SK-N-SH (cell line): ENCODE measurements around the gene COG4. TPM values are rescaled to one million over a fixed set of nuclear protein-coding genes. Genes with fewer than 3 reads are reported as not detected.

ENCODE experiments used
- CTCF ChIA-PET: fragments of 300-600, 350-600 bp; formaldehyde crosslinking; extraction: SDS; loops from one replicate; lab custom pipeline; 2021; lab: Yijun Ruan, JAX
- POLR2A ChIA-PET: fragments of 350-600 bp; sonication (Branson Sonifier 250); formaldehyde crosslinking; extraction: SDS; loops from one replicate; lab custom pipeline; 2020; ENCODE audit warnings: antibody characterized with exemption, inconsistent platforms; lab: Yijun Ruan, JAX
- DNase-seq: peaks from one replicate; pipeline ENCODE4 v3.0.0; 2012
- H2AFZ ChIP-seq: fragments of 200-600 bp; sonication (generic); 2 replicates; pipeline ENCODE4 v1.8.1; 2016; ENCODE audit warnings: antibody characterized with exemption, mild to moderate bottlenecking, low read depth
- H3F3A ChIP-seq: fragments of 200-600 bp; sonication (generic); replicated peaks from 2 replicates; pipeline ENCODE3; 2016; ENCODE audit warnings: antibody characterized with exemption, mild to moderate bottlenecking; ENCODE audit not compliant: insufficient read depth
- H3K27ac ChIP-seq, 2 experiments: fragments of 200-500 bp in 1 of 2; fragments of 200-600 bp in 1 of 2; sonication (Bioruptor generic) in 1 of 2; sonication (generic), shearing (Covaris generic) in 1 of 2; 2 replicates each; pipeline versions ENCODE4 v1.5.1 to v1.6.1; 2014 to 2016; ENCODE audit warnings: low read depth in 2 of 2, inconsistent platforms in 1 of 2, low read length in 1 of 2, mild to moderate bottlenecking in 1 of 2, mixed read lengths in 1 of 2
- H3K27me3 ChIP-seq: fragments of 200-600 bp; sonication (generic), shearing (Covaris generic); 2 replicates; pipeline ENCODE4 v1.6.1; 2016; ENCODE audit warnings: mixed run types; ENCODE audit not compliant: insufficient read depth
- H3K36me3 ChIP-seq, 2 experiments: fragments of 200-500 bp in 1 of 2; fragments of 200-600 bp in 1 of 2; sonication (Bioruptor generic) in 1 of 2; sonication (generic) in 1 of 2; replicated peaks in 1 of 2; 2 replicates each; pipeline versions ENCODE3 to v1.5.1; 2014 to 2016; ENCODE audit warnings: low read length in 1 of 2, mild to moderate bottlenecking in 1 of 2; ENCODE audit not compliant: insufficient read depth in 2 of 2, control insufficient read depth in 1 of 2
- H3K4me1 ChIP-seq, 2 experiments: fragments of 200-500 bp in 1 of 2; fragments of 200-600 bp in 1 of 2; sonication (Bioruptor generic) in 1 of 2; sonication (generic), shearing (Covaris generic) in 1 of 2; 2 replicates each; pipeline versions ENCODE4 v1.5.1 to v1.6.1; 2014 to 2016; ENCODE audit warnings: low read depth in 1 of 2, low read length in 1 of 2, mixed run types in 1 of 2; ENCODE audit not compliant: insufficient read depth in 2 of 2, control insufficient read depth in 1 of 2
- H3K4me2 ChIP-seq: fragments of 200-600 bp; sonication (generic), shearing (Covaris generic); 2 replicates; pipeline ENCODE4 v1.6.1; 2017; ENCODE audit warnings: mixed run types
- H3K4me3 ChIP-seq, 2 experiments: fragments of 200-500 bp in 1 of 2; fragments of 200-600 bp in 1 of 2; sonication (Bioruptor generic) in 1 of 2; sonication (generic), shearing (Covaris generic) in 1 of 2; 2 replicates each; pipeline versions ENCODE4 v1.5.1 to v1.8.1; 2014 to 2016; ENCODE audit warnings: low read depth in 2 of 2, inconsistent platforms in 1 of 2, low read length in 1 of 2, mild to moderate bottlenecking in 1 of 2, mixed read lengths in 1 of 2, moderate library complexity in 1 of 2
- H3K79me2 ChIP-seq: fragments of 200-600 bp; sonication (generic); 2 replicates; pipeline ENCODE4 v1.8.1; 2017; ENCODE audit warnings: mild to moderate bottlenecking; ENCODE audit not compliant: insufficient read depth
- H3K9ac ChIP-seq: fragments of 200-600 bp; sonication (generic); 2 replicates; pipeline ENCODE4 v1.6.1; 2017; ENCODE audit warnings: mixed run types
- H3K9me2 ChIP-seq: fragments of 200-600 bp; sonication (generic); 2 replicates; pipeline ENCODE4 v1.6.1; 2017; ENCODE audit warnings: mixed run types
- H3K9me3 ChIP-seq: fragments of 200-600 bp; sonication (generic); 2 replicates; pipeline ENCODE4 v1.6.1; 2017; ENCODE audit warnings: mixed run types, mild to moderate bottlenecking, moderate library complexity
- H4K20me1 ChIP-seq: fragments of 200-600 bp; sonication (generic); 2 replicates; pipeline ENCODE4 v1.6.1; 2017; ENCODE audit warnings: mild to moderate bottlenecking, mixed run types; ENCODE audit not compliant: insufficient read depth
- EP300 ChIP-seq, 2 experiments: IDR thresholded peaks; 2 replicates each; pipeline versions ENCODE4 v1.4.0 to v1.6.1; 2012; ENCODE audit warnings: borderline replicate concordance in 1 of 2, low read depth in 1 of 2, low read length in 1 of 2
- FOXJ3 ChIP-seq: sonication (generic); formaldehyde crosslinking; IDR thresholded peaks from 2 replicates; pipeline ENCODE4 v1.5.1; 2020; ENCODE audit warnings: mild to moderate bottlenecking, missing genetic modification reagents
- GABPA ChIP-seq: IDR thresholded peaks from 2 replicates; pipeline ENCODE4 v1.4.0; 2012; ENCODE audit warnings: low read depth, mild to moderate bottlenecking
- IRF3 ChIP-seq: fragments of 150-350 bp; IDR thresholded peaks from 2 replicates; pipeline ENCODE4 v1.6.1; 2016; ENCODE audit warnings: mild to moderate bottlenecking, low read depth, low read length
- JUND ChIP-seq: IDR thresholded peaks from 2 replicates; pipeline ENCODE4 v1.4.0; 2012
- MXI1 ChIP-seq: IDR thresholded peaks from 2 replicates; pipeline ENCODE4 v1.6.1; 2012; ENCODE audit warnings: mild to moderate bottlenecking, low read depth, low read length, improper control_type of control experiment
- NFIC ChIP-seq: IDR thresholded peaks from 2 replicates; pipeline ENCODE4 v1.4.0; 2012; ENCODE audit warnings: borderline replicate concordance
- RCOR1 ChIP-seq: fragments of 150-350 bp; IDR thresholded peaks from 2 replicates; pipeline ENCODE4 v1.6.1; 2017; ENCODE audit warnings: antibody characterized with exemption, low read length
- RFX5 ChIP-seq: IDR thresholded peaks from 2 replicates; pipeline ENCODE4 v1.6.1; 2012; ENCODE audit warnings: mild to moderate bottlenecking, improper control_type of control experiment, low read length
- RXRA ChIP-seq: IDR thresholded peaks from 2 replicates; pipeline ENCODE4 v1.4.0; 2012; ENCODE audit warnings: low read depth, mild to moderate bottlenecking, borderline replicate concordance
- SMC3 ChIP-seq: IDR thresholded peaks from 2 replicates; pipeline ENCODE4 v1.6.1; 2012; ENCODE audit warnings: low read depth, low read length, improper control_type of control experiment
- TCF12 ChIP-seq: IDR thresholded peaks from 2 replicates; pipeline ENCODE4 v1.4.0; 2012
- WGBS: methylation state at CpG from one replicate; pipeline ENCODE4 v1.1.6; 2017; ENCODE audit warnings: low lambda C conversion rate; 5-methylcytosine and 5-hydroxymethylcytosine counted together
- polyA plus RNA-seq, 3 experiments: library from polyadenylated mRNA; depleted of rRNA; stranded (reverse); fragments of >200 nt; gene quantifications; 2 replicates each; pipeline ENCODE4 v1.2.3, GENCODE V29; 2012
- TF ChIP-seq, protein P1 (sequence below): IDR thresholded peaks from 2 replicates; pipeline ENCODE4; 2012
- TF ChIP-seq, protein P2 (sequence below): IDR thresholded peaks from 2 replicates; pipeline ENCODE4 v1.4.0; 2012; ENCODE audit warnings: low read depth, borderline replicate concordance
- TF ChIP-seq, protein P3 (sequence below): fragments of 150-350 bp; IDR thresholded peaks from 2 replicates; pipeline ENCODE4 v1.6.1; 2017; ENCODE audit warnings: antibody characterized with exemption, low read length, low read depth, borderline replicate concordance
- TF ChIP-seq, protein P4 (sequence below): IDR thresholded peaks from 2 replicates; pipeline ENCODE4 v1.4.0; 2012; ENCODE audit warnings: low read depth, borderline replicate concordance

COG4 gene
- polyA plus RNA-seq, 1 of the 3 experiments (the other 2 are of a cell fraction) = 54.4 TPM

DNA sequence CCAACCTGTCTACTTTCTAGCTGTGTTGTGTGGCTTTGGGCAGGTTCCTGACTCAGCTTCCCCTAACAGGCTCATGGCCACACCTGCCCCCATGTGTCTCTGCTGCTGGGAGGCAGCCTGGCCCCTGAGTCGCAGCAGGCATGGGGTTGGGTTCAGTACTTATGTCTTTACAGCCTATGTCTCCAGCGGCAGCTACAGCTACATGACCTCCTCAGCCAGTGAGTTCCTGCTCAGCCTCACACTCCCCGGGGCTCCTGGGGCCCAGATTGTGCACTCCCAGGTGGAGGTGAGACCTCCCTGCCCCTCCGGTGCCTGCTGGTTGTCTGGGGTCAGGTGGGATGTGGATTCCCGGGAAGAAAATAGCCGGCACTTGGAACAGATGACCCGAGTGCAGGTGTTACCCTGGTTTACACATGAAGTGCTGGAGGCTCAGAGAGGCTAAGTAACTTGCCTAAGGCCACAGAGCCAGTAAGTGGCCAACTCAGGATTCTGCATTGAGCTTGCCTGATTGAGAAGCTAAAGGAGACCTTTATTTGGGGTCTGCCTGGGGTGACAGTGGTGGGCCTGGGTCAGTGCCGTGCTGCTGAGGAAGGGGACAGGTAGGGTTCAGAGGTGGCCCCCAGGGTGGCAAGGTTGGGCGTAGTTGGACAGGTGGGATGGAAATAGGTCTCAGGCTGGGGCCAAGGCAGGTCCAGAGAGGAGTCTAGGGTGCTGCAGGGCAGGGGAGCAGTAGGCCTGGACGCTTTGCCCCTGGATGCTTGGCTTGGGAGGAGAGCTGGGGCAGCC, 53.0 kb downstream of the COG4 start:
- Histone ChIP-seq H3K9me3 (no peaks in the 10 kb centered on the region), H2AFZ (no peak overlapping the region), H3K79me2 (no peaks in the 10 kb centered on the region), H3K4me2 (no peak overlapping the region), H3K4me3 (no peak overlapping the region), H3K9me2 (no peaks in the 10 kb centered on the region), H3K27ac (no peak overlapping the region), H3K36me3 (no peaks in the 10 kb centered on the region), H3K4me1 (peaks cover 0 to 8% of the 10 kb centered on the region in 2 experiments; a peak in 1 of 4 replicates), H3F3A (no peaks in the 10 kb centered on the region), H3K27me3 (no peaks in the 10 kb centered on the region), H4K20me1 (no peaks in the 10 kb centered on the region), H3K9ac (no peak overlapping the region)
- POLR2A ChIA-PET = interaction anchor here (0.6 to 2.0 kb wide), 4 partner anchors 89 to 101 kb away, joined by 3 to 11 read pairs (median 3); no protein-coding TSS in a partner anchor
- CTCF ChIA-PET = interaction anchor here (0.5 to 3.5 kb wide), 25 partner anchors 8 to 300 kb away, joined by 3 to 25 read pairs (median 4); partner anchors contain the start of gene FCSK
- no peak for TF ChIP-seq RXRA
- no peak for TF ChIP-seq SMC3
- no peak for TF ChIP-seq IRF3
- no peak for TF ChIP-seq RFX5
- TF ChIP-seq, protein P1, sequence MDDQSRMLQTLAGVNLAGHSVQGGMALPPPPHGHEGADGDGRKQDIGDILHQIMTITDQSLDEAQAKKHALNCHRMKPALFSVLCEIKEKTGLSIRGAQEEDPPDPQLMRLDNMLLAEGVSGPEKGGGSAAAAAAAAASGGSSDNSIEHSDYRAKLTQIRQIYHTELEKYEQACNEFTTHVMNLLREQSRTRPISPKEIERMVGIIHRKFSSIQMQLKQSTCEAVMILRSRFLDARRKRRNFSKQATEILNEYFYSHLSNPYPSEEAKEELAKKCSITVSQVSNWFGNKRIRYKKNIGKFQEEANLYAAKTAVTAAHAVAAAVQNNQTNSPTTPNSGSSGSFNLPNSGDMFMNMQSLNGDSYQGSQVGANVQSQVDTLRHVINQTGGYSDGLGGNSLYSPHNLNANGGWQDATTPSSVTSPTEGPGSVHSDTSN = no peak
- TF ChIP-seq, protein P2, sequence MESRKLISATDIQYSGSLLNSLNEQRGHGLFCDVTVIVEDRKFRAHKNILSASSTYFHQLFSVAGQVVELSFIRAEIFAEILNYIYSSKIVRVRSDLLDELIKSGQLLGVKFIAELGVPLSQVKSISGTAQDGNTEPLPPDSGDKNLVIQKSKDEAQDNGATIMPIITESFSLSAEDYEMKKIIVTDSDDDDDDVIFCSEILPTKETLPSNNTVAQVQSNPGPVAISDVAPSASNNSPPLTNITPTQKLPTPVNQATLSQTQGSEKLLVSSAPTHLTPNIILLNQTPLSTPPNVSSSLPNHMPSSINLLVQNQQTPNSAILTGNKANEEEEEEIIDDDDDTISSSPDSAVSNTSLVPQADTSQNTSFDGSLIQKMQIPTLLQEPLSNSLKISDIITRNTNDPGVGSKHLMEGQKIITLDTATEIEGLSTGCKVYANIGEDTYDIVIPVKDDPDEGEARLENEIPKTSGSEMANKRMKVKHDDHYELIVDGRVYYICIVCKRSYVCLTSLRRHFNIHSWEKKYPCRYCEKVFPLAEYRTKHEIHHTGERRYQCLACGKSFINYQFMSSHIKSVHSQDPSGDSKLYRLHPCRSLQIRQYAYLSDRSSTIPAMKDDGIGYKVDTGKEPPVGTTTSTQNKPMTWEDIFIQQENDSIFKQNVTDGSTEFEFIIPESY = no peak
- TF ChIP-seq FOXJ3 = no peak
- no peak for TF ChIP-seq NFIC
- TF ChIP-seq MXI1 = no peak
- no peak for TF ChIP-seq RCOR1
- TF ChIP-seq, protein P3, sequence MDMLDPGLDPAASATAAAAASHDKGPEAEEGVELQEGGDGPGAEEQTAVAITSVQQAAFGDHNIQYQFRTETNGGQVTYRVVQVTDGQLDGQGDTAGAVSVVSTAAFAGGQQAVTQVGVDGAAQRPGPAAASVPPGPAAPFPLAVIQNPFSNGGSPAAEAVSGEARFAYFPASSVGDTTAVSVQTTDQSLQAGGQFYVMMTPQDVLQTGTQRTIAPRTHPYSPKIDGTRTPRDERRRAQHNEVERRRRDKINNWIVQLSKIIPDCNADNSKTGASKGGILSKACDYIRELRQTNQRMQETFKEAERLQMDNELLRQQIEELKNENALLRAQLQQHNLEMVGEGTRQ = no peak
- no peak for TF ChIP-seq TCF12
- TF ChIP-seq EP300 (IDR thresholded peaks at IDR 0.05; ENCODE audit: borderline replicate concordance in 1 of 2, low read depth in 1 of 2, low read length in 1 of 2) = no peak
- no peak for TF ChIP-seq JUND
- TF ChIP-seq, protein P4, sequence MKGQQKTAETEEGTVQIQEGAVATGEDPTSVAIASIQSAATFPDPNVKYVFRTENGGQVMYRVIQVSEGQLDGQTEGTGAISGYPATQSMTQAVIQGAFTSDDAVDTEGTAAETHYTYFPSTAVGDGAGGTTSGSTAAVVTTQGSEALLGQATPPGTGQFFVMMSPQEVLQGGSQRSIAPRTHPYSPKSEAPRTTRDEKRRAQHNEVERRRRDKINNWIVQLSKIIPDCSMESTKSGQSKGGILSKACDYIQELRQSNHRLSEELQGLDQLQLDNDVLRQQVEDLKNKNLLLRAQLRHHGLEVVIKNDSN = no peak
- no peak for TF ChIP-seq GABPA
- WGBS = 93% methylated on average over 7 of the region's 10 CpGs
- DNase-seq = no peak
